DOHH2 (cell line): ENCODE measurements around the gene TMEM271.

Experiments used
- H3F3A ChIP-seq: fragments of 200-600 bp; sonication (generic), shearing (Covaris generic); 2 replicates; pipeline ENCODE4 v1.6.0; 2016; ENCODE audit warnings: antibody characterized with exemption, mild to moderate bottlenecking; ENCODE audit not compliant: control insufficient read depth, insufficient read depth
- H3K27ac ChIP-seq: fragments of 200-600 bp; sonication (generic); 2 replicates; pipeline ENCODE4 v1.5.1; 2014; ENCODE audit warnings: low read depth, mild to moderate bottlenecking, low read length, moderate library complexity
- H3K27me3 ChIP-seq: fragments of 200-600 bp; sonication (generic); 2 replicates; pipeline ENCODE4 v1.6.1; 2014; ENCODE audit warnings: mild to moderate bottlenecking, low read length, mixed read lengths; ENCODE audit not compliant: control insufficient read depth
- H3K36me3 ChIP-seq: fragments of 200-600 bp; sonication (generic); 2 replicates; pipeline ENCODE4 v1.6.1; 2014; ENCODE audit warnings: mild to moderate bottlenecking, low read length, moderate library complexity, mixed read lengths; ENCODE audit not compliant: control insufficient read depth
- H3K4me1 ChIP-seq: fragments of 200-600 bp; sonication (generic); 2 replicates; pipeline ENCODE4 v1.6.1; 2014; ENCODE audit warnings: mild to moderate bottlenecking, low read length, mixed read lengths; ENCODE audit not compliant: control insufficient read depth
- H3K4me2 ChIP-seq: fragments of 200-600 bp; sonication (generic); 2 replicates; pipeline ENCODE4 v1.6.0; 2014; ENCODE audit warnings: mild to moderate bottlenecking, low read length, moderate library complexity
- H3K4me3 ChIP-seq: fragments of 200-600 bp; sonication (generic); 2 replicates; pipeline ENCODE4 v1.5.1; 2014; ENCODE audit warnings: mild to moderate bottlenecking, low read length, mixed read lengths
- H3K79me2 ChIP-seq: fragments of 200-600 bp; sonication (generic); 2 replicates; pipeline ENCODE4 v1.6.1; 2014; ENCODE audit warnings: mild to moderate bottlenecking, low read length, mixed read lengths; ENCODE audit not compliant: control insufficient read depth
- H3K9me2 ChIP-seq: fragments of 200-600 bp; sonication (generic); replicated peaks from 2 replicates; pipeline ENCODE4 v1.6.1; 2014; ENCODE audit warnings: mild to moderate bottlenecking, low read length, mixed read lengths; ENCODE audit not compliant: control insufficient read depth
- H3K9me3 ChIP-seq: fragments of 200-600 bp; sonication (generic); 2 replicates; pipeline ENCODE4 v1.6.1; 2014; ENCODE audit warnings: antibody characterized with exemption, low read length, mixed read lengths; ENCODE audit not compliant: control insufficient read depth, insufficient read depth
- H4K20me1 ChIP-seq: fragments of 200-600 bp; sonication (generic); 2 replicates; pipeline ENCODE4 v1.6.0; 2014; ENCODE audit warnings: low read depth, mild to moderate bottlenecking, antibody characterized with exemption, low read length, moderate library complexity; ENCODE audit not compliant: control insufficient read depth, insufficient read depth
- CTCF ChIP-seq: fragments of 200-600 bp; sonication (generic); IDR thresholded peaks from one replicate; pipeline ENCODE4 v1.5.1; 2014; ENCODE audit warnings: antibody characterized with exemption, mild to moderate bottlenecking, low read depth, low read length; ENCODE audit not compliant: poor library complexity, severe bottlenecking
- EZH2phosphoT487 ChIP-seq: fragments of 200-600 bp; sonication (generic); IDR thresholded peaks from 2 replicates; pipeline ENCODE4 v1.6.1; 2017; ENCODE audit warnings: borderline replicate concordance, mild to moderate bottlenecking, antibody characterized with exemption, low read length, moderate library complexity, mixed read lengths

Gene TMEM271

GRCh38 chr4:533318-534100 is 42.6 kb downstream of the TMEM271 start:
- TF ChIP-seq CTCF (no peak), EZH2phosphoT487 (no peak)
- no peaks in the 10 kb centered on the region for H3F3A ChIP-seq
- H3K4me2 ChIP-seq = no peak overlapping the region
- no peak overlapping the region for H3K27ac ChIP-seq
- H3K9me3 ChIP-seq = no peaks in the 10 kb centered on the region; the same call in 1 of the 2 replicates
- H3K79me2 ChIP-seq = no peaks in the 10 kb centered on the region
- no peaks in the 10 kb centered on the region for H3K4me1 ChIP-seq
- H3K4me3 ChIP-seq = no peak overlapping the region
- peaks cover 11% of the 10 kb centered on the region for H3K36me3 ChIP-seq
- no peaks in the 10 kb centered on the region for H3K9me2 ChIP-seq
- no peaks in the 10 kb centered on the region for H3K27me3 ChIP-seq
- no peaks in the 10 kb centered on the region for H4K20me1 ChIP-seq

GRCh38 chr4:532588-533317 is 43.3 kb downstream of the TMEM271 start:
- no peaks in the 10 kb centered on the region for H3F3A ChIP-seq
- H3K9me3 ChIP-seq = no peaks in the 10 kb centered on the region; the same call in 1 of the 2 replicates
- H3K4me1 ChIP-seq = no peaks in the 10 kb centered on the region
- peaks cover 11% of the 10 kb centered on the region for H3K36me3 ChIP-seq
- no peak overlapping the region for H3K27ac ChIP-seq
- no peaks in the 10 kb centered on the region for H3K9me2 ChIP-seq
- TF ChIP-seq EZH2phosphoT487 = no peak
- no peak for TF ChIP-seq CTCF
- H3K4me2 ChIP-seq = no peak overlapping the region
- no peaks in the 10 kb centered on the region for H4K20me1 ChIP-seq
- H3K27me3 ChIP-seq = no peaks in the 10 kb centered on the region
- no peak overlapping the region for H3K4me3 ChIP-seq
- no peaks in the 10 kb centered on the region for H3K79me2 ChIP-seq

GRCh38 chr4:531721-532565 is 44.2 kb downstream of the TMEM271 start:
- Histone ChIP-seq H3K4me2 (no peak overlapping the region), H3K27me3 (no peaks in the 10 kb centered on the region), H3K9me2 (no peaks in the 10 kb centered on the region), H4K20me1 (no peaks in the 10 kb centered on the region), H3F3A (no peaks in the 10 kb centered on the region), H3K36me3 (peaks cover 11% of the 10 kb centered on the region), H3K4me3 (no peak overlapping the region), H3K4me1 (no peaks in the 10 kb centered on the region), H3K27ac (no peak overlapping the region), H3K9me3 (no peaks in the 10 kb centered on the region; the same call in 1 of the 2 replicates), H3K79me2 (no peaks in the 10 kb centered on the region)
- TF ChIP-seq EZH2phosphoT487 (no peak), CTCF (no peak)
